GM10847 (cell line): ENCODE measurements around the gene NRXN2.

Source experiments
- POLR2A ChIP-seq: IDR thresholded peaks from 2 replicates; pipeline ENCODE4 v1.6.1; 2011; ENCODE audit not compliant: insufficient read length; ENCODE audit errors: extremely low read depth

Gene NRXN2

GRCh38 chr11:64753019-64753379 is 30.0 kb upstream of the NRXN2 start:
- no peak for TF ChIP-seq POLR2A

GRCh38 chr11:64752175-64752970 is 29.4 kb upstream of the NRXN2 start:
- TF ChIP-seq POLR2A = no peak

- no peak for TF ChIP-seq POLR2A
Measured at GRCh38 chr11:64751580-64751979, 28.6 kb upstream of the NRXN2 start.

DNA sequence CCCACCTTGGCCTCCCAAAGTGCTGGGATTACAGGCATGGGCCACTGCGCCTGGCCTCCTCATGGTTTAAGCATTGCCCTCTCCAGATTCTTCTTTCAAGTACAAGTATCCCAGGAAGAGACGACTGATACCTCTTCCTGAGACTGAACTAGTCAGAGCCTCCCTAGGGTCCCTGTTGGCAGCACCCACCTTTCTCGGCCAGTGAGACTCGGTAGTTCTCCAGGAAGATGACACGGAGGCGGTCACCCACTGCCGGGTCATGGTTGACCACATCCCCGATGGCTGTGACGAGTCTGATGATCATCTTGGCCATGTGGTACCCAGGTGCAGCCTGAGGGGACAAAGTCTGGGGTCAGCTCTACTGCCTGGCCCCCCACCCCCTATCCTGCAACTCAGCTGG is 28.1 kb upstream of the NRXN2 start:
- no peak for TF ChIP-seq POLR2A

- TF ChIP-seq POLR2A = no peak
Measured at GRCh38 chr11:64750361-64751054, 27.5 kb upstream of the NRXN2 start.

GRCh38 chr11:64747961-64748665 is 25.1 kb upstream of the NRXN2 start:
- no peak for TF ChIP-seq POLR2A

DNA sequence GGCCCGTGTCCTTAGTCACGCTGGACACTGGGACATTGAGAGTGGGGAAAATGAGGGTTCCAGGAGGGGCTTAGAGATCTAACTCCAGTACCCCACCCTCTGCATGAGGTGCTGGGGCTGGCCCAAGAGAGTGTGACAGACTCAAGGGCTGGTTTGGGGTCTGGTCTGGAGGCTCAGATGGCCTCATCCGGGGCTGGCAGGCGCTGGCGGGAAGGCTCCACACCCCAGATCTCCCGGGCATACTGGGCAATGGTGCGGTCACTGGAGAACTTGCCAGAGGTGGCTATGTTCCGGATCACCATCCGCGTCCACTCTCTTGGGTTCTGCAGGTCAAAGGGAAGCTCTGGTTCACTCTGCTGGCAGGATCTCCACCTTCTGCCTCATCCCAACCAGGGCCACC is 23.5 kb upstream of the NRXN2 start:
- no peak for TF ChIP-seq POLR2A

- no peak for TF ChIP-seq POLR2A
Measured at GRCh38 chr11:64745521-64746328, 22.7 kb upstream of the NRXN2 start.

- peak; percentile 19 for TF ChIP-seq POLR2A
Measured at GRCh38 chr11:64745189-64745520, 22.2 kb upstream of the NRXN2 start.

- no peak for TF ChIP-seq POLR2A
Measured at GRCh38 chr11:64744544-64745188, 21.7 kb upstream of the NRXN2 start.

DNA sequence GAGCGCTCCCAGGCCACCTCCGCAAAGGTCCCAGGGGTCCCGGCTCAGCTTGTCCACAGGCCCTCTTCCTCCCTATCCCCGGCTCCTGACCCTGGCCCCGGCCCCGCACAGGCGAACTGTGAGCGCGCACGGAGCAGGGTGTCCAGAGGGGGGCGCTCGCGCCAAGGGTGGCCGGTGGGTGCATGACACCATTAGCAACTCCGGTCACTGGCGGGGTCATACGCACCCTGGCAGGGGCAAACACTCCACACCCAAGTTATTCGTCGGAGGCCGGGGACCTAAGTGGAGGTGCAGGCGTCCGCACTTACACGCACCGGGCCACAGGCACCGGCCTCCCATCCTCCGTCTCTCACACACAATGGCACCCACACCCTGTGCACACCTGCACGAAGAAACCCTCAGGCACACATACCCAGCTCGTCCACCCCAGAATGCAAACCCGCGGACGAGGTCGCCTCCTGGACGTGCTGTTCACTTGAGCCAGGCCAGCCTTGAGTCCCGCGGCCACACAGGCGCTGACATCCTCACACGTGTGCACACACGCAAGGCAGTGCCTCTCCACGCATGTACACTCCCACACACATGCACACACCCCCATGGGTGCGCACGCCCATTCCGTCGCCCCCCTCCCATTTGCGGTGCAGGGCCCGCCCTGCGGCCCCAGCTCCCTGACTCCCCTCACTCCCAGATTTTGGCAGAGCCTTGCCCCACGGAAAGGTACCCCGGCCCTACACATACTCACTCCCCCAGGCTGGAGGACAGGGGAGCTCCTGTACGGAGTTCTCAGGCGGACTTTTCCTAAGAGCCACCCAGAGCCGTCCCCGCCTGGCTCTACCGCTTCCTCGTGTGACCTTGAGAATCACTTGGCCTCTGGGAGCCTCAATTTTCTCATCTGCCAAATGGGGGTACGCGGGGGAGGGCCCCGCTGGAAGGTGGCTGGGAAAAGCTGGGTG is 20.9 kb upstream of the NRXN2 start, which contains the start of gene RASGRP2:
Gene RASGRP2, minus strand, starts transcription at position 552 of the 953 bp plus-strand sequence. CDS start 1,276 bp downstream, outside the sequence.
- no peak for TF ChIP-seq POLR2A

- TF ChIP-seq POLR2A = no peak
Measured at GRCh38 chr11:64742889-64743590, 20.0 kb upstream of the NRXN2 start.
